Activated CD8-positive, alpha-beta memory T cell treated with anti-CD3 and anti-CD28 coated beads for 24 hours (primary cell): ENCODE data around the gene CEP131.
"Not testable (repeated sequence)": the region's sequence is repeated elsewhere in the genome, so short reads cannot be mapped to it uniquely, and the experiment has no call there.

Source experiments
- DNase-seq: peaks from one replicate; pipeline ENCODE4 v3.0.0-alpha.2; 2020

CEP131 gene

GRCh38 chr17:81238490-81238814 is 15.7 kb upstream of the CEP131 start:
- no peak for DNase-seq

- no peak for DNase-seq
Measured at GRCh38 chr17:81237591-81238489, 15.1 kb upstream of the CEP131 start.

- no peak for DNase-seq
Measured at GRCh38 chr17:81236784-81237183, 14.0 kb upstream of the CEP131 start.

GRCh38 chr17:81235822-81236740 is 13.3 kb upstream of the CEP131 start:
- DNase-seq, result no peak

GRCh38 chr17:81234940-81235821 is 12.4 kb upstream of the CEP131 start:
- DNase-seq, result no peak

GRCh38 chr17:81234506-81234855 is 11.7 kb upstream of the CEP131 start:
- no peak for DNase-seq

GRCh38 chr17:81233811-81234505 is 11.2 kb upstream of the CEP131 start:
- DNase-seq, result no peak

GRCh38 chr17:81233316-81233715 is 10.6 kb upstream of the CEP131 start:
- DNase-seq, result no peak

- no peak for DNase-seq
Measured at GRCh38 chr17:81232616-81233241, 10.0 kb upstream of the CEP131 start.

GRCh38 chr17:81231766-81232581 is 9.2 kb upstream of the CEP131 start:
- no peak for DNase-seq

- no peak for DNase-seq
Measured at GRCh38 chr17:81231121-81231645, 8.4 kb upstream of the CEP131 start.

- no peak for DNase-seq
Measured at GRCh38 chr17:81230043-81230820, 7.5 kb upstream of the CEP131 start.

GRCh38 chr17:81229666-81229920 is 6.8 kb upstream of the CEP131 start:
- DNase-seq, result no peak

GRCh38 chr17:81228834-81229665 is 6.3 kb upstream of the CEP131 start:
- no peak for DNase-seq

GRCh38 chr17:81228420-81228819 is 5.7 kb upstream of the CEP131 start:
- no peak for DNase-seq

GRCh38 chr17:81227630-81228029 is 4.9 kb upstream of the CEP131 start:
- not testable (repeated sequence) for DNase-seq

- peak; percentile 71 for DNase-seq
Measured at GRCh38 chr17:81223762-81224130, 981 bp upstream of the CEP131 start.

- no peak for DNase-seq
Measured at GRCh38 chr17:81222620-81222905, 202 bp downstream of the CEP131 start.

GRCh38 chr17:81221842-81222619 is 734 bp downstream of the CEP131 start:
- DNase-seq, result no peak
